IPS-NIHi7 (cell line): ENCODE measurements around the gene TNFSF8.
A peak's percentile ranks its signal among the peaks of the same experiment; 100 is the strongest.

ENCODE experiments used
- DNase-seq: peaks from one replicate; pipeline ENCODE4 v3.0.0; 2012; ENCODE audit warnings: mixed read lengths; ENCODE audit errors: extremely low spot score

Gene TNFSF8

GRCh38 chr9:114936581-114936980 lies 6.2 kb upstream of the TNFSF8 start:
- DNase-seq, result no peak

- no peak for DNase-seq
Measured at GRCh38 chr9:114935119-114935518, 4.7 kb upstream of the TNFSF8 start.

GRCh38 chr9:114932502-114932901 lies 2.1 kb upstream of the TNFSF8 start:
- DNase-seq, result no peak

- no peak for DNase-seq
Measured at GRCh38 chr9:114931407-114931806, 1.0 kb upstream of the TNFSF8 start.

GRCh38 chr9:114929201-114929600 lies 1.2 kb downstream of the TNFSF8 start:
- no peak for DNase-seq

GRCh38 chr9:114928671-114929070 lies 1.7 kb downstream of the TNFSF8 start:
- no peak for DNase-seq

GRCh38 chr9:114928136-114928535 lies 2.3 kb downstream of the TNFSF8 start:
- DNase-seq, result no peak

GRCh38 chr9:114925672-114926071 lies 4.7 kb downstream of the TNFSF8 start:
- DNase-seq, result peak; percentile 71

- no peak for DNase-seq
Measured at GRCh38 chr9:114925039-114925438, 5.4 kb downstream of the TNFSF8 start.

GRCh38 chr9:114924327-114924726 lies 6.1 kb downstream of the TNFSF8 start:
- no peak for DNase-seq

- no peak for DNase-seq
Measured at GRCh38 chr9:114923918-114924317, 6.5 kb downstream of the TNFSF8 start.

- DNase-seq, result no peak
Measured at GRCh38 chr9:114921171-114921570, 9.2 kb downstream of the TNFSF8 start.

- DNase-seq, result no peak
Measured at GRCh38 chr9:114919611-114920010, 10.8 kb downstream of the TNFSF8 start.

- DNase-seq, result no peak
Measured at GRCh38 chr9:114916481-114916880, 13.9 kb downstream of the TNFSF8 start.

GRCh38 chr9:114914139-114914538 lies 16.3 kb downstream of the TNFSF8 start:
- DNase-seq, result no peak

GRCh38 chr9:114913656-114914055 lies 16.7 kb downstream of the TNFSF8 start:
- no peak for DNase-seq

GRCh38 chr9:114913217-114913616 lies 17.2 kb downstream of the TNFSF8 start:
- no peak for DNase-seq

- DNase-seq, result peak; percentile 60
Measured at GRCh38 chr9:114911167-114911821, 19.1 kb downstream of the TNFSF8 start.

GRCh38 chr9:114910541-114910940 lies 19.9 kb downstream of the TNFSF8 start:
- DNase-seq, result no peak

- no peak for DNase-seq
Measured at GRCh38 chr9:114909661-114910060, 20.7 kb downstream of the TNFSF8 start.

- no peak for DNase-seq
Measured at GRCh38 chr9:114908805-114909448, 21.5 kb downstream of the TNFSF8 start.

- peak; percentile 24 for DNase-seq
Measured at GRCh38 chr9:114908104-114908622, 22.2 kb downstream of the TNFSF8 start.

- DNase-seq, result peak; percentile 82
Measured at GRCh38 chr9:114906922-114907571, 23.3 kb downstream of the TNFSF8 start.
